PC-9 (cell line): Measurements from ENCODE around the gene PCBP1. TPM values are rescaled to one million over a fixed set of nuclear protein-coding genes. Genes with fewer than 3 reads are reported as not detected.

Experiments used
- BruUV-seq: library from RNA; stranded (reverse); fragments of 400-500 nt; replicated peaks from 2 replicates; lab custom pipeline; 2021; lab: Mats Ljungman, UMichigan
- CTCF ChIA-PET: fragments of 300-600 bp; sonication (Branson Sonifier 250); formaldehyde crosslinking; loops from one replicate; lab custom pipeline; 2022; ENCODE audit warnings: antibody characterized with exemption; lab: Charles Lee
- POLR2A ChIA-PET: fragments of 300-600 bp; sonication (Branson Sonifier 250); formaldehyde crosslinking; loops from one replicate; lab custom pipeline; 2022; ENCODE audit warnings: antibody characterized with exemption; ENCODE audit not compliant: unreplicated experiment; lab: Charles Lee
- DNase-seq, 2 experiments: peaks; one replicate each; pipeline versions ENCODE4 v3.0.0 to v3.0.0-alpha.2; 2015 to 2022; ENCODE audit warnings: mixed read lengths in 1 of 2
- H2AFZ ChIP-seq: fragments of 200-600 bp; sonication (generic); 2 replicates; pipeline ENCODE4 v1.8.1; 2017; ENCODE audit warnings: antibody characterized with exemption
- H3F3A ChIP-seq: fragments of 200-600 bp; sonication (generic); 2 replicates; pipeline ENCODE4 v1.8.1; 2017; ENCODE audit warnings: antibody characterized with exemption, mild to moderate bottlenecking, low read depth; ENCODE audit not compliant: insufficient read depth
- H3K27ac ChIP-seq: fragments of 200-600 bp; sonication (generic); 2 replicates; pipeline ENCODE4 v1.6.1; 2016; ENCODE audit warnings: mixed run types
- H3K27me3 ChIP-seq: fragments of 200-600 bp; sonication (generic); 2 replicates; pipeline ENCODE4 v1.6.1; 2016; ENCODE audit warnings: low read depth, mixed run types; ENCODE audit not compliant: insufficient read depth
- H3K36me3 ChIP-seq: fragments of 200-600 bp; sonication (generic); 2 replicates; pipeline ENCODE4 v1.6.1; 2016; ENCODE audit warnings: low read depth, mixed run types
- H3K4me1 ChIP-seq: fragments of 200-600 bp; sonication (generic); replicated peaks from 2 replicates; pipeline ENCODE4 v1.6.1; 2016; ENCODE audit warnings: mixed run types; ENCODE audit not compliant: insufficient read depth
- H3K4me2 ChIP-seq: fragments of 200-600 bp; sonication (generic); 2 replicates; pipeline ENCODE4 v1.6.1; 2017; ENCODE audit warnings: mixed run types
- H3K4me3 ChIP-seq: fragments of 200-600 bp; sonication (generic); 2 replicates; pipeline ENCODE4 v1.6.1; 2016; ENCODE audit warnings: mixed run types
- H3K79me2 ChIP-seq: fragments of 200-600 bp; sonication (generic); 2 replicates; pipeline ENCODE4 v1.6.1; 2017; ENCODE audit warnings: low read depth, mixed run types
- H3K9me2 ChIP-seq: fragments of 200-600 bp; sonication (generic); 2 replicates; pipeline ENCODE4 v1.8.1; 2017; ENCODE audit warnings: mild to moderate bottlenecking; ENCODE audit not compliant: insufficient read depth
- H3K9me3 ChIP-seq: fragments of 200-600 bp; sonication (generic); 2 replicates; pipeline ENCODE4 v1.8.1; 2016; ENCODE audit warnings: low read depth; ENCODE audit not compliant: insufficient read depth
- H4K20me1 ChIP-seq: fragments of 200-600 bp; sonication (generic); 2 replicates; pipeline ENCODE4 v1.8.1; 2017; ENCODE audit not compliant: insufficient read depth
- EZH2 ChIP-seq: fragments of 200-600 bp; sonication (generic); IDR thresholded peaks from 2 replicates; pipeline ENCODE4 v1.8.0; 2017; ENCODE audit warnings: antibody characterized with exemption, low read depth
- intact Hi-C: fragments of 100-400 bp; cut with micrococcal nuclease; formaldehyde crosslinking; loops from one replicate; pipeline ENCODE4 v1.10.0; 2022; ENCODE audit not compliant: unreplicated experiment
- total RNA-seq: library from RNA; stranded (reverse); gene quantifications from 2 replicates; pipeline ENCODE4 v1.2.3, GENCODE V29; 2021
- TF ChIP-seq, protein P1 (sequence below): fragments of 200-600 bp; sonication (generic); conservative IDR thresholded peaks from 2 replicates; pipeline ENCODE4 v1.6.1; 2017; ENCODE audit warnings: mixed run types, antibody characterized with exemption, mild to moderate bottlenecking, moderate library complexity

The PCBP1 gene
- total RNA-seq, 1 experiment from 2014 or later: 227 TPM

DNA sequence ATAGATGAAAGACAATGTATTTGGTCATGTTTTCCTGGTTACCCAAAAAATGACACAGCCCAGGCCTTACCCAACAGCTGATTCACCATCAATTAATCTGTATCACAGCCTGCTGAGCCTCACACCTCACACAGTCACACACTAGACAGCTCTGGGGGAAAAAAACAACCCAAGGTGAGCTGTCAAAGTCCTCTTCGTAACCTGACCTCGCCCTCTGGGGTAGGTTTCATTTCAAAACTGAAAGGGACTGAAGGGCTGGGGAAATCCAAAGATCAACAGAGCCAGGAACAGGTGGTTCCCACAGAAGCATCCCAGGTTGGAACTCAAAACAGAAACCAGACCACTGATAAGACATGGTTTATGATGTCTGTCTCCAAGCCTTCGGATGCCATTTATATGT, 18.2 kb upstream of the PCBP1 start:
- intact Hi-C loops: no loop called here
- H3F3A ChIP-seq: peaks cover 18% of the 10 kb centered on the region
- no peak overlapping the region for H3K4me3 ChIP-seq
- TF ChIP-seq, protein P1, sequence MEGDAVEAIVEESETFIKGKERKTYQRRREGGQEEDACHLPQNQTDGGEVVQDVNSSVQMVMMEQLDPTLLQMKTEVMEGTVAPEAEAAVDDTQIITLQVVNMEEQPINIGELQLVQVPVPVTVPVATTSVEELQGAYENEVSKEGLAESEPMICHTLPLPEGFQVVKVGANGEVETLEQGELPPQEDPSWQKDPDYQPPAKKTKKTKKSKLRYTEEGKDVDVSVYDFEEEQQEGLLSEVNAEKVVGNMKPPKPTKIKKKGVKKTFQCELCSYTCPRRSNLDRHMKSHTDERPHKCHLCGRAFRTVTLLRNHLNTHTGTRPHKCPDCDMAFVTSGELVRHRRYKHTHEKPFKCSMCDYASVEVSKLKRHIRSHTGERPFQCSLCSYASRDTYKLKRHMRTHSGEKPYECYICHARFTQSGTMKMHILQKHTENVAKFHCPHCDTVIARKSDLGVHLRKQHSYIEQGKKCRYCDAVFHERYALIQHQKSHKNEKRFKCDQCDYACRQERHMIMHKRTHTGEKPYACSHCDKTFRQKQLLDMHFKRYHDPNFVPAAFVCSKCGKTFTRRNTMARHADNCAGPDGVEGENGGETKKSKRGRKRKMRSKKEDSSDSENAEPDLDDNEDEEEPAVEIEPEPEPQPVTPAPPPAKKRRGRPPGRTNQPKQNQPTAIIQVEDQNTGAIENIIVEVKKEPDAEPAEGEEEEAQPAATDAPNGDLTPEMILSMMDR: no peak
- no peak for TF ChIP-seq EZH2
- ChIA-PET CTCF (no interaction called here), POLR2A (no interaction called here)
- no peaks in the 10 kb centered on the region for H3K9me3 ChIP-seq
- H2AFZ ChIP-seq: no peak overlapping the region
- no peak overlapping the region for H3K4me2 ChIP-seq
- H3K4me1 ChIP-seq: no peaks in the 10 kb centered on the region
- BruUV-seq: no TSS peak
- no peaks in the 10 kb centered on the region; the same call in 1 of the 2 replicates for H3K79me2 ChIP-seq
- no peaks in the 10 kb centered on the region for H3K9me2 ChIP-seq
- no peaks in the 10 kb centered on the region for H4K20me1 ChIP-seq
- H3K36me3 ChIP-seq: peaks cover 3% of the 10 kb centered on the region; the same call in 1 of the 2 replicates
- no peaks in the 10 kb centered on the region for H3K27me3 ChIP-seq
- DNase-seq: peak in 1 of 2 experiments; percentile 38
- H3K27ac ChIP-seq: peak overlapping the region; percentile 27

DNA sequence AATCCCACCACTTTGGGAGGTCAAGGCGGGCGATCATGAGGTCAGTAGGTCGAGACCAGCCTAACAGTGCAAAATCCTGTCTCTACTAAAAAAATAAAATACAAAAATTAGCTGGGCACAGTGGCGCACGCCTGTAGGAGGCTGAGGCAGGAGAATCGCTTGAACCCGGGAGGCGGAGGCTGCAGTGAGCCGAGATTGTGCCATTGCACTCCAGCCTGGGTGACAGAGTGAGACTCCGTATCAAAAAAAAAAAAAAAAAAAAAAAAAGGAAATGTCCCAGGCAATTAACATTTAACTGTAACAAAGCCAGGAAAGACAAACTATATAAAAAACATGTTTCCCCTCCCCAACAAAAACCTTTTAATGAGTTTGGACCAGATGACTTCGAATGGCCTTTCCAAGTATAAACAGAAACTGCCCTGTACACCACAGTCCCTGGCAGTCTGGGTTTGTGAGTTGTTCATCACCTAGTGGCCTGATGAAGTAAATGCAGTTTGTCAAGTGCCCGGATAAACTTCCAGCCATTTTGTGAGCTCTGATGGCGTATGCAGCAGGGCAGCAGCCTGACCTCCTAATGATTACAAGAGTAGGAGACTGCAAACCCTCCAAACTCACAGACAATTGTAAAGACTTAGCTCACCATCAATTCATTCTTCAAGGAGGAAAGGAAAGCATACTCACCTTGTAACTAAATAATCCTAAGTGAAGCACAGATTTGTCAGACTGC, 16.6 kb upstream of the PCBP1 start:
- peak; percentile 44 to 53 for DNase-seq
- peaks cover 5% of the 10 kb centered on the region; the same call in 1 of the 2 replicates for H3K36me3 ChIP-seq
- H3K4me2 ChIP-seq: no peak overlapping the region
- peak overlapping the region; percentile 9; the same call in 1 of the 2 replicates for H3K27ac ChIP-seq
- H2AFZ ChIP-seq: no peak overlapping the region
- intact Hi-C loops: loop anchor here (1.0 kb wide), 2 partner anchors 72 to 156 kb away; no protein-coding TSS in a partner anchor
- H4K20me1 ChIP-seq: no peaks in the 10 kb centered on the region
- H3K9me2 ChIP-seq: no peaks in the 10 kb centered on the region
- H3K27me3 ChIP-seq: no peaks in the 10 kb centered on the region
- H3K4me1 ChIP-seq: no peaks in the 10 kb centered on the region
- peaks cover 21% of the 10 kb centered on the region for H3F3A ChIP-seq
- H3K9me3 ChIP-seq: no peaks in the 10 kb centered on the region
- H3K4me3 ChIP-seq: no peak overlapping the region
- ChIA-PET CTCF (interaction anchor here (0.6 to 1.0 kb wide), 13 partner anchors 8 to 598 kb away, joined by 3 to 9 read pairs (median 3); partner anchors contain the start of gene MXD1), POLR2A (interaction anchor here (0.6 to 1.0 kb wide), 2 partner anchors 72 to 156 kb away, joined by 3 to 12 read pairs; no protein-coding TSS in a partner anchor)
- no TSS peak for BruUV-seq
- TF ChIP-seq, protein P1: peak; percentile 85
- no peak for TF ChIP-seq EZH2
- H3K79me2 ChIP-seq: no peaks in the 10 kb centered on the region; the same call in 1 of the 2 replicates

DNA sequence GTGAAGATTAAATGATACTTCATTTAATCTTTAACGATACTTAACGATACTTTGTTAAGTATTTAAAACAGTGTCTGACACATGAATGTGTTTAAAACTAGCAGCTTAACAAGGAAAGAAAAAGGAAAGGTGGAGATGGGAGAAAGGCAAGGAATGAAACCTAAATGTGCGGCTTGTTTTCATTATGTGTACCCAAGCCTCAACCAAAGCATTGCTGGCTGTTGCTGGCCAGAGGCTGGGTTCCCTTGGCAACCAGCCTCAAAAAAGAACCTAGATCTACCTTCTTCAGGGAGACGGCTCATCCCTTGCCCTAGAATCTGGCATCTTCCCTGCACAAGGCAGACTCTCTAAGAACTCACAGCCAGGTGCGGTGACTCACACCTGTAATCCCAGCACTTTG, 13.8 kb upstream of the PCBP1 start:
- ChIA-PET POLR2A (no interaction called here), CTCF (interaction anchor here (0.7 kb wide), 2 partner anchors 160 to 197 kb away, joined by 3 to 6 read pairs; no protein-coding TSS in a partner anchor)
- no peaks in the 10 kb centered on the region for H4K20me1 ChIP-seq
- H3K27ac ChIP-seq: no peak overlapping the region; the same call in 1 of the 2 replicates
- TF ChIP-seq, protein P1: no peak
- TF ChIP-seq EZH2: no peak
- H3K9me3 ChIP-seq: no peaks in the 10 kb centered on the region
- H3F3A ChIP-seq: peaks cover 21% of the 10 kb centered on the region
- no peak overlapping the region for H3K4me3 ChIP-seq
- no peaks in the 10 kb centered on the region for H3K4me1 ChIP-seq
- H3K27me3 ChIP-seq: no peaks in the 10 kb centered on the region
- H3K79me2 ChIP-seq: no peaks in the 10 kb centered on the region
- no peak for DNase-seq
- BruUV-seq: no TSS peak
- intact Hi-C loops: no loop called here
- H3K9me2 ChIP-seq: no peaks in the 10 kb centered on the region
- no peak overlapping the region for H2AFZ ChIP-seq
- peaks cover 11% of the 10 kb centered on the region; the same call in 1 of the 2 replicates for H3K36me3 ChIP-seq
- no peak overlapping the region for H3K4me2 ChIP-seq
